ENCODE data around the gene NAT10. TPM values are rescaled to one million over a fixed set of nuclear protein-coding genes. Genes with fewer than 3 reads are reported as not detected.

The NAT10 gene
- total and polyA plus RNA-seq, 2 experiments from 2014 or later = 21.4 to 24.0 TPM

DNA sequence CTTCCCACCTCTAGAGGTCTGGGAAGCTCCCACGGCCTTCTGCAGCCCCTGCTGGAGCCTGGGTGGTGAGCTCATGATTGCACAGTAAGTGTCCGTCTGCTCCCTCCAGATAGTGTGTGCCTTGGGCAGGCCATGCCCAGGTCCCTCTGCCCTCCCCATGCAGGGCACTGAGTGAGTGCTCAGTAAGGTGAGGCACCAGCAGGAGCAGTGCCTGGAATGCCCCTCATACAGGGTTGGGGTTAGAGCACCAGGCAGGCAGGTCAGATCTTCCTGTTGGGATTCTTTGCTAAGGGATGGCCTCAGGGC, 50.3 kb downstream of the NAT10 start:
- H3K9me3 ChIP-seq (ENCODE audit: low read depth) = no peaks in the 10 kb centered on the region
- no peak overlapping the region for H3K4me2 ChIP-seq (ENCODE audit: unreplicated experiment)
- no peaks in the 10 kb centered on the region; the same call in 1 of the 2 replicates for H3K36me3 ChIP-seq (ENCODE audit: low read depth)
- H4K20me1 ChIP-seq (ENCODE audit: insufficient read depth) = no peaks in the 10 kb centered on the region
- 62 to 80% methylated on average over 2 of the region's 2 CpGs for WGBS, 2 experiments (ENCODE audit: low coverage in 1 of 2, low lambda C conversion rate in 2 of 2, missing lambda C conversion rate in 2 of 2)
- in situ Hi-C loops (cut with MboI) = no loop called here
- no peaks in the 10 kb centered on the region for H3F3A ChIP-seq (ENCODE audit: insufficient read depth)
- H3K27ac ChIP-seq = no peak overlapping the region
- no peak overlapping the region for H2AFZ ChIP-seq
- H3K9ac ChIP-seq = no peak overlapping the region
- TF ChIP-seq EZH2 (IDR thresholded peaks at IDR 0.05; ENCODE audit: insufficient read depth, poor library complexity, severe bottlenecking) = no peak
- TF ChIP-seq EZH2phosphoT487 (IDR thresholded peaks at IDR 0.05; ENCODE audit: insufficient read depth, low read depth) = no peak
- H3K9me2 ChIP-seq (ENCODE audit: insufficient read depth) = no peaks in the 10 kb centered on the region
- H3K4me1 ChIP-seq (ENCODE audit: insufficient read depth) = peaks cover 5% of the 10 kb centered on the region
- no peak overlapping the region for H3K4me3 ChIP-seq
- DNase-seq = no peak
- no peaks in the 10 kb centered on the region for H3K27me3 ChIP-seq (replicated peaks; ENCODE audit: insufficient read depth)
- H3K79me2 ChIP-seq (ENCODE audit: insufficient read depth) = no peaks in the 10 kb centered on the region

DNA sequence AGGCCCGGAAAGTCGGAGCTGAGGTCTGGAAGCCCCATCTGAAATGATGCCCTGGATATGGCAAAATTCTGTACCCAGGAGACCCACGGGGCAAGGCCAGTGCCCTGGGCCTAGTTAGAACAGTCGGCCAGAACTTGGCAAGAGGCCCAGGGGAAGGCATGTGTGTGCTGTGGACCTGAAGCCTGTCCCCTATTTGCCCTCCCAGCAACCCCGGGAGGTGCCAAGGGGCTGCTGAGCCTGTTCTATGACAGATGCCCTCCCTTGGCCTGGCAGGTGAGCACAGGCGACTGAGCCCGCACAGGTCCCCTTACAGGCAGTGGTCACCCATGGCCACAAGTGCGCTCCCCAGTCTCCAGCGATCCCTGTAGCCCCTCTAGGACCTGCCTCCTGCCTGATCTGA, 51.7 kb downstream of the NAT10 start:
- in situ Hi-C loops (cut with MboI) = no loop called here
- H2AFZ ChIP-seq = no peak overlapping the region
- TF ChIP-seq EZH2 (IDR thresholded peaks at IDR 0.05; ENCODE audit: insufficient read depth, poor library complexity, severe bottlenecking) (no peak), EZH2phosphoT487 (IDR thresholded peaks at IDR 0.05; ENCODE audit: insufficient read depth, low read depth) (no peak)
- no peaks in the 10 kb centered on the region for H3K4me1 ChIP-seq (ENCODE audit: insufficient read depth)
- no peaks in the 10 kb centered on the region for H3K79me2 ChIP-seq (ENCODE audit: insufficient read depth)
- 88% methylated on average over 9 of the region's 9 CpGs for WGBS, 2 experiments (ENCODE audit: low coverage in 1 of 2, low lambda C conversion rate in 2 of 2, missing lambda C conversion rate in 2 of 2)
- H4K20me1 ChIP-seq (ENCODE audit: insufficient read depth) = no peaks in the 10 kb centered on the region
- no peak overlapping the region for H3K4me3 ChIP-seq
- H3K27ac ChIP-seq = no peak overlapping the region
- H3K4me2 ChIP-seq (ENCODE audit: unreplicated experiment) = no peak overlapping the region
- no peaks in the 10 kb centered on the region; the same call in 1 of the 2 replicates for H3K36me3 ChIP-seq (ENCODE audit: low read depth)
- no peak overlapping the region for H3K9ac ChIP-seq
- no peak for DNase-seq
- H3K27me3 ChIP-seq (replicated peaks; ENCODE audit: insufficient read depth) = no peaks in the 10 kb centered on the region
- H3K9me3 ChIP-seq (ENCODE audit: low read depth) = no peaks in the 10 kb centered on the region
- H3F3A ChIP-seq (ENCODE audit: insufficient read depth) = 0 out of 2 replicates have a peak, but pooled peaks cover 3% of the 10 kb centered on the region
- H3K9me2 ChIP-seq (ENCODE audit: insufficient read depth) = no peaks in the 10 kb centered on the region

DNA sequence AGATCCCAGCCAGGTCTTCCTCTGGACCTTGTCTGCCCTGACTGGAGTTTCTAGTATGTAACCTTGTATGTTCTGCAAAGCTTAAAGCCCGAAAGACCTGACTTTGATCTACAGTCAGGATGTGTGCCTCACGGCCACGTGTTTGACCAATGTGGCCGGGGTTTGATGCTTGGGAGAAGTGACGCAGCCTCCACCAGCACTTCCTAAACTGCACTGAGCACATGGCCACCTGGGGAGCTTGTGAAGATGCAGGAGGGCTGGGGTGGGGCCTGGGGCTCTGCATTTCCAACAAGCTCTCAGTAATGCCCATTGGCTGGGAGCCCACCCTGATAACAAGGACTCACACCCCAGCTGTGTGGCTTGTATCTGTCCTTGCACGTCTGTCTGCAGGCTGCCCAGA, 53.2 kb downstream of the NAT10 start:
- no peaks in the 10 kb centered on the region for H3K9me2 ChIP-seq (ENCODE audit: insufficient read depth)
- no peak overlapping the region for H2AFZ ChIP-seq
- DNase-seq = no peak
- H3K9me3 ChIP-seq (ENCODE audit: low read depth) = no peaks in the 10 kb centered on the region
- no peak for TF ChIP-seq EZH2phosphoT487 (IDR thresholded peaks at IDR 0.05; ENCODE audit: insufficient read depth, low read depth)
- TF ChIP-seq EZH2 (IDR thresholded peaks at IDR 0.05; ENCODE audit: insufficient read depth, poor library complexity, severe bottlenecking) = no peak
- in situ Hi-C loops (cut with MboI) = no loop called here
- H3K27ac ChIP-seq = no peak overlapping the region
- no peaks in the 10 kb centered on the region for H3K79me2 ChIP-seq (ENCODE audit: insufficient read depth)
- 0 out of 2 replicates have a peak, but pooled peaks cover 3% of the 10 kb centered on the region for H3F3A ChIP-seq (ENCODE audit: insufficient read depth)
- 85% methylated on average over 6 of the region's 6 CpGs for WGBS, 2 experiments (ENCODE audit: low coverage in 1 of 2, low lambda C conversion rate in 2 of 2, missing lambda C conversion rate in 2 of 2)
- H3K27me3 ChIP-seq (replicated peaks; ENCODE audit: insufficient read depth) = no peaks in the 10 kb centered on the region
- H3K36me3 ChIP-seq (ENCODE audit: low read depth) = no peaks in the 10 kb centered on the region; the same call in 1 of the 2 replicates
- no peak overlapping the region for H3K4me2 ChIP-seq (ENCODE audit: unreplicated experiment)
- H3K4me1 ChIP-seq (ENCODE audit: insufficient read depth) = no peaks in the 10 kb centered on the region
- H3K9ac ChIP-seq = no peak overlapping the region
- H3K4me3 ChIP-seq = no peak overlapping the region
- H4K20me1 ChIP-seq (ENCODE audit: insufficient read depth) = no peaks in the 10 kb centered on the region

DNA sequence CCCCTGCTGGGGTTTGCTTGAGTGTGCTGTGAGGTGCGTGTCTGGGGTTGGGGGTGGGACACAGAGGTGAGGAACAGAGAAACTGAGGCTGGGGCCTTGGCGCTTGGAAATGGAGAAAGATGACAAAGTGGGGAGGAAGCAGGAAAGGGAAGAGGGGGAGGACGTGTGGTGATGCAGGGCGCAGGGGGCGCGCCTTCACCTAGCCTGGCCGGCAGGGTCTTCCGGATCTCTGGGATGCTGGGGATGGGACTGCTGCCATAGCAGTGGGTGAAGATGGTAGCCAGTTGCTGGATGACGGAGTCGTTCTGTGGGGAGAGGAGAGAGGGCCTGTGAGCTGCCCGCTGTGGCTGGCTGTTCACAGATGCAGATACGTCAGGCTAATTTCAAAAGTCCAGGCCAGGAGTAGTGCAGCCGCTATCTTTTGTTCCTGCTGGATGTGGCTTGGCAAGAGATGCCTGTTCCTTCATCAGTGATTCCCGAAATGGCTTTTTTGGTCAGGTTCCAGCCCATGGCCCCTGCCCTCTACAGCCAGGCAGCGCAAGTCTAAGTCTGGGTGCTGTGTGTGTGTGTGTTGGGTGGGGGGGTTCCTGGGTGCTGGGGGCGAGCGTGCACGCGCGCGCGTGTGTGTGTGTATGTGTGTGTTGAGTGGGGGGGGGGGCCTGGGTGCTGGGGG, 54.8 kb downstream of the NAT10 start:
- Histone ChIP-seq H3K36me3 (ENCODE audit: low read depth) (no peaks in the 10 kb centered on the region; the same call in 1 of the 2 replicates), H3F3A (ENCODE audit: insufficient read depth) (0 out of 2 replicates have a peak, but pooled peaks cover 3% of the 10 kb centered on the region), H3K4me2 (ENCODE audit: unreplicated experiment) (no peak overlapping the region), H3K79me2 (ENCODE audit: insufficient read depth) (no peaks in the 10 kb centered on the region), H3K9me2 (ENCODE audit: insufficient read depth) (no peaks in the 10 kb centered on the region), H3K9me3 (ENCODE audit: low read depth) (no peaks in the 10 kb centered on the region), H3K4me3 (no peak overlapping the region), H3K4me1 (ENCODE audit: insufficient read depth) (no peaks in the 10 kb centered on the region), H3K27ac (no peak overlapping the region), H3K9ac (no peak overlapping the region), H4K20me1 (ENCODE audit: insufficient read depth) (no peaks in the 10 kb centered on the region), H3K27me3 (replicated peaks; ENCODE audit: insufficient read depth) (no peaks in the 10 kb centered on the region), H2AFZ (no peak overlapping the region)
- TF ChIP-seq EZH2 (IDR thresholded peaks at IDR 0.05; ENCODE audit: insufficient read depth, poor library complexity, severe bottlenecking) (no peak), EZH2phosphoT487 (IDR thresholded peaks at IDR 0.05; ENCODE audit: insufficient read depth, low read depth) (no peak)
- no peak for DNase-seq
- 92 to 94% methylated on average over 14 to 22 of the region's 22 CpGs for WGBS, 2 experiments (ENCODE audit: low coverage in 1 of 2, low lambda C conversion rate in 2 of 2, missing lambda C conversion rate in 2 of 2)
- in situ Hi-C loops (cut with MboI) = no loop called here
